ENCODE results near the gene HCK. TPM values are rescaled to one million over a fixed set of nuclear protein-coding genes. Genes with fewer than 3 reads are reported as not detected.

The HCK gene
- 0.11 TPM in 1 of 2 replicates, not detected in the other for total RNA-seq

GRCh38 chr20:32052090-32052777, at the start of gene HCK:
TSS of gene HCK (plus strand) at chr20:32052242.

GRCh38 chr20:32010101-32010500, 41.9 kb upstream of the HCK start, which contains the start of gene CCM2L:
TSS of gene CCM2L (plus strand) at chr20:32010438. CDS start at chr20:32010455, 17 bp downstream.

GRCh38 chr20:32109392-32110172, 57.5 kb downstream of the HCK start, which contains the start of gene TM9SF4:
TSS of gene TM9SF4 (plus strand) at chr20:32109714. CDS start at chr20:32109741, 27 bp downstream.

Small RNA genes lying within 50 kb of the gene (small RNA-seq; reads per million reads assigned to genes)
- not detected for gene RNA5SP481
- gene RNA5SP482 = not detected

Other genes with a start within 250 kb of the HCK start
- 0.11 and 0.13 TPM in 2 replicates for gene MYLK2, start 232.9 kb upstream of the HCK start, total RNA-seq
- not detected in 2 replicates for gene FOXS1, start 206.6 kb upstream of the HCK start, total RNA-seq
- gene DUSP15, start 181.7 kb upstream of the HCK start, total RNA-seq = 1.5 and 1.6 TPM in 2 replicates
- 0.11 and 0.26 TPM in 2 replicates for gene TTLL9, start 181.6 kb upstream of the HCK start, total RNA-seq
- 3.1 and 3.4 TPM in 2 replicates for gene PDRG1, start 100.2 kb upstream of the HCK start, total RNA-seq
- gene XKR7, start 84.1 kb upstream of the HCK start, total RNA-seq = not detected in 2 replicates
- gene CCM2L, start 41.8 kb upstream of the HCK start, total RNA-seq = not detected in 2 replicates
- 46.8 and 48.2 TPM in 2 replicates for gene TM9SF4, start 57.5 kb downstream of the HCK start, total RNA-seq
- gene PLAGL2, start 155.5 kb downstream of the HCK start, total RNA-seq = 2.4 and 2.6 TPM in 2 replicates
- 47.6 and 49.4 TPM in 2 replicates for gene POFUT1, start 155.6 kb downstream of the HCK start, total RNA-seq
- 36.7 and 42.2 TPM in 2 replicates for gene KIF3B, start 225.4 kb downstream of the HCK start, total RNA-seq